RWPE2 (cell line): ENCODE results near the gene CREB3L1.

Experiments used
- ATAC-seq: fragments of 200-7000 bp; cut with Tn5 transposase; 3 replicates; pipeline ENCODE4 v1.9.1; 2021; ENCODE audit warnings: low read depth
- DNase-seq: peaks from one replicate; pipeline ENCODE4 v3.0.0-alpha.2; 2020; ENCODE audit warnings: low spot score
- H3K27ac ChIP-seq: fragments of 450-650 bp; 2 replicates; pipeline ENCODE4 v1.5.1; 2017; ENCODE audit warnings: mild to moderate bottlenecking; ENCODE audit not compliant: poor library complexity, severe bottlenecking
- H3K27me3 ChIP-seq: fragments of 250-450 bp; sonication (Bioruptor Pico); 2 replicates; pipeline ENCODE4 v1.5.1; 2021; ENCODE audit warnings: mild to moderate bottlenecking, moderate library complexity; ENCODE audit not compliant: insufficient read depth, poor library complexity, severe bottlenecking
- H3K36me3 ChIP-seq: fragments of 250-450 bp; sonication (Bioruptor Pico); 2 replicates; pipeline ENCODE4 v1.5.1; 2020; ENCODE audit warnings: low read depth, mild to moderate bottlenecking, moderate library complexity
- H3K4me1 ChIP-seq: fragments of 250-450 bp; sonication (Bioruptor Pico); 2 replicates; pipeline ENCODE4 v1.5.1; 2021; ENCODE audit warnings: mild to moderate bottlenecking, moderate library complexity; ENCODE audit not compliant: insufficient read depth, poor library complexity, severe bottlenecking
- H3K4me3 ChIP-seq: fragments of 250-450 bp; sonication (Bioruptor Pico); 2 replicates; pipeline ENCODE4 v1.5.1; 2021; ENCODE audit warnings: mild to moderate bottlenecking, moderate library complexity; ENCODE audit not compliant: severe bottlenecking
- H3K9me3 ChIP-seq: fragments of 250-450 bp; sonication (Bioruptor Pico); 2 replicates; pipeline ENCODE4 v1.5.1; 2021; ENCODE audit warnings: mild to moderate bottlenecking, moderate library complexity; ENCODE audit not compliant: severe bottlenecking
- TF ChIP-seq, protein P1 (sequence below): fragments of 450-650 bp; IDR thresholded peaks from one replicate; pipeline ENCODE4 v1.5.1; 2017; ENCODE audit warnings: mild to moderate bottlenecking, moderate library complexity; ENCODE audit not compliant: poor library complexity, severe bottlenecking

Gene CREB3L1

DNA sequence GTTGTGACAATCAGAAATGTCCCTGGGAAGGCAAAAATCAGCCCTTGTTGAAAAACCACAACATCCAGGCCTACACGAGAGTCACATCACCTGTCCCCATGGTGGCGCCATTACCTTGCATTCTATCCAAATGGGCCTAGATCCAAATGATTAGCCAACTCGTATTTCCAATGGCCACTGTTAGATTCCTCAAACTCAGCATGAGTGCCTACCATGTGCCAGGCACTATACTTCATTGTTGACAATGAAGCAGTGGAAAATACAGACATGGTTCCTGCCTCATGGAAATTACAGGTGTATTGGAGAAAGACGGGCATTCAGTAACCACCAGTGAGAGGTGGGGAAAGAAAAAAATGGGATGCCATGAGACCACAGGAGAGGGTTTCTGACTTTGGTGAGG is 29.8 kb upstream of the CREB3L1 start:
- Histone ChIP-seq H3K36me3 (no peaks in the 10 kb centered on the region), H3K27ac (peak overlapping the region; percentile 85), H3K4me3 (no peak overlapping the region), H3K9me3 (no peaks in the 10 kb centered on the region), H3K4me1 (peaks cover 19% of the 10 kb centered on the region), H3K27me3 (no peaks in the 10 kb centered on the region)
- DNase-seq = no peak
- TF ChIP-seq, protein P1, sequence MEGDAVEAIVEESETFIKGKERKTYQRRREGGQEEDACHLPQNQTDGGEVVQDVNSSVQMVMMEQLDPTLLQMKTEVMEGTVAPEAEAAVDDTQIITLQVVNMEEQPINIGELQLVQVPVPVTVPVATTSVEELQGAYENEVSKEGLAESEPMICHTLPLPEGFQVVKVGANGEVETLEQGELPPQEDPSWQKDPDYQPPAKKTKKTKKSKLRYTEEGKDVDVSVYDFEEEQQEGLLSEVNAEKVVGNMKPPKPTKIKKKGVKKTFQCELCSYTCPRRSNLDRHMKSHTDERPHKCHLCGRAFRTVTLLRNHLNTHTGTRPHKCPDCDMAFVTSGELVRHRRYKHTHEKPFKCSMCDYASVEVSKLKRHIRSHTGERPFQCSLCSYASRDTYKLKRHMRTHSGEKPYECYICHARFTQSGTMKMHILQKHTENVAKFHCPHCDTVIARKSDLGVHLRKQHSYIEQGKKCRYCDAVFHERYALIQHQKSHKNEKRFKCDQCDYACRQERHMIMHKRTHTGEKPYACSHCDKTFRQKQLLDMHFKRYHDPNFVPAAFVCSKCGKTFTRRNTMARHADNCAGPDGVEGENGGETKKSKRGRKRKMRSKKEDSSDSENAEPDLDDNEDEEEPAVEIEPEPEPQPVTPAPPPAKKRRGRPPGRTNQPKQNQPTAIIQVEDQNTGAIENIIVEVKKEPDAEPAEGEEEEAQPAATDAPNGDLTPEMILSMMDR = peak; percentile 51
- no peak for ATAC-seq

DNA sequence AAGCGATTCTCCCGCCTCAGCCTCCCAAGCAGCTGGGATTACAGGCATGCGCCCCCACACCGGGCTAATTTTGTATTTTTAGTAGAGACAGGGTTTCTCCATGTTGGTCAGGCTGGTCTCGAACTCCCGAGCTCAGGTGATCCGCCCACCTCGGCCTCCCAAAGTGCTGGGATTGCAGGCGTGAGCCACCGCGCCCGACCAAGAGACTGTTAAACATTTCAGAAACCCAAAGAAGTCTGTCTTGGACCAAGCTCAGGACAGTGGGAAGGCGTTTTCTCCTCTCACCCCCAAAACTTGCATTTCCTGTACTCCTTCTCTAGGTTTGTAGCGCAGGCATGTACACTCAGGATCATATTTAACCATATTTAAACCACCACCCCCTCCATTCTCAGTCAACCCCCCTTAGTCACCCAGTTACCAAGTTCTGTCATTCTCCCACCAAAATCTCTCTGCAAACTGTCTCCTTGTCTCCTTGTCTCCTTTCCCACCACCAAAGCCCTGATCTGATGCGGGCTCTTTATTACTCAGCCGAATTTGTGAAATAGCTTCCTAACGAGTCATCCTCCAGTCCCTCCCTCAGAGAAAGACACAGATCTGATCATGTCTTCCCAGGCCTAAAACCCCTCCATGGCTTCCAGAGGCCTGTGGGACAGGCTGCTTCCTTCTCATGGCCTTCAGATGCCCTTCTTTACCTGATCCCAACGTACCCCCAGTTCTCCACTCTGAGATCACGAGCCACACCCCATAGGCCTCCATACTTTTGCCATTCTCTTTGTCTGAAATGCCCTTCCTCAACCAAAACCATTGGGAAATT is 29.0 kb upstream of the CREB3L1 start:
- Histone ChIP-seq H3K4me3 (no peak overlapping the region), H3K4me1 (peaks cover 15% of the 10 kb centered on the region), H3K27me3 (no peaks in the 10 kb centered on the region), H3K27ac (peak overlapping the region; percentile 85), H3K9me3 (no peaks in the 10 kb centered on the region), H3K36me3 (no peaks in the 10 kb centered on the region)
- ATAC-seq (peak; percentile 95), DNase-seq (no peak)
- TF ChIP-seq, protein P1 = no peak

DNA sequence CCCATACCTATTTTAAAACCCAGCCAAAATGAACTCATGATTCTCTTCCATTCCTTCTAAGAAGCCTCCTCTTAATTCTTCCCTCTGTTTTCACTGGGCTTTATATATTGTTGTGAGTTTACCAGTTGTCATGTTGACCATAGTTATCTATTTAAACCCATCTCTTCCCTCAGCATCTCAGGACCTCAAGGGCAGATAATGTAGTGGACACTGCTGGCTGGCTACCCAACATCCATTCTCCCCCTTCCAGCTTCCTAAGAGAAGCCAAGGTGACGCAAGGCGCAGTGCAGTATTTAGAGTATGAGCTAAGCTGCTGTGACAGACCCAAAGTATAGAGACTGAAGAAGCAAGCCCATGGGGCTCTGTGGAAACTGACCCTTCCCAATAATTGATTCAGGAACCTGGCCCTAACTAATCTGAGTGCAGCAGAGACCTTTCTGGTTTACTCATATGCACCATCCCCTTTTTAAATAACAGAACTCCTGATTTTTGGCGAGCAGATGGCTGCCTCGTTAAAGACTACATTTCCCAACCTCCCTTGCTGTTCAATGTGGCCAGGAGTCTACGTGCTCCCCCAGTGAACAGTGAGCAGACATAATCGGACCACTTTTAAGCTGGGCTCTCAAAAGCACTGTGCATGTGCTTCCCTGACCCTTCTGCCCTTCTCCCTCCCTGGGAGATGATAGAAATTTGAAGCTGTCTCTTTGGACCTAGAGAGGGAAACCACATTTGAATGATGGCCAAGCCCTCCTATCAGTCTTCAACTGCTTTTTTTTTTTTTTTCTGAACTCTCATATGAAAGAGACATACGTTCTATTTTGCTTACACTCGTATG is 28.1 kb upstream of the CREB3L1 start:
- H3K9me3 ChIP-seq = no peaks in the 10 kb centered on the region
- H3K4me1 ChIP-seq = peaks cover 12% of the 10 kb centered on the region
- H3K4me3 ChIP-seq = no peak overlapping the region
- DNase-seq = no peak
- peak; percentile 3; the same call in 1 of the 3 replicates for ATAC-seq
- no peaks in the 10 kb centered on the region for H3K36me3 ChIP-seq
- H3K27ac ChIP-seq = peak overlapping the region; percentile 85
- H3K27me3 ChIP-seq = no peaks in the 10 kb centered on the region
- TF ChIP-seq, protein P1 = no peak

DNA sequence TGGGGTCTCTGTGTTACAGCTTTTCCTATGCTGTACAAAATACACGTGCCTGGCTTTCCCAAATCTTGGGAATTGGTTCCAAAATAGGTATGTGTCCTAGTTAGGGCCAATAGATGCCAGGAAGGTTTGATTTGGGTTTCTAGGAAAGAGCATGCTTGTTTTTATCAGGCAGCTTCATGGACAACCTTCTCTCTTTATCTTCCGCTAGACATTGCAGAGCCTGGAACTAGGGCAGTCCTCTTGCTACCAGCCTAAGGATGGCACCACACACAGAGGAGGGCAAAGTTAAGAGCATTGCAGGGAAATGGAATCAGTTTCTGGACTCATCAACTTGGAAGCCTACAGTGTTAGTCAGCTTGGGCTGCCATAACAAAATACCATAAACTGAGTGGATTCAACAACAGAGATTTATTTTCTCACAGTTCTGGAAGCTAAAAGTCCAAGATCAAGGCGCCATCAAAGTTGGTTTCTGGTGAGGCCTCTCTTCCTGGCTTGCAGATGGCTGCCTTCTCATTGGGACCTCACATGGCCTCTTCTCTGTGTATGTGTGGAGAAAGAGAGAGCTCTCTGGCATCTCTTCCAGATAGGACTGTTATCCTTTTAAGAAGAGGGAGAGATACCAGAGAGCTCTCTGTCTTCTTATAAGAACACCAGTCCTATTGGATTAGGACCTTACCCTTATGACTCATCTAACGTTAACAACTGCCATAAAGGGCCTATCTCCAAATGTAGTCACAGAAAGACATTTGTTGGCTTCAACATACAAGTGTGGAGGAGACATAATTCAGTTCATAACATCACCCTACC is 27.3 kb upstream of the CREB3L1 start:
- Histone ChIP-seq H3K4me1 (peaks cover 12% of the 10 kb centered on the region), H3K27me3 (no peaks in the 10 kb centered on the region), H3K9me3 (no peaks in the 10 kb centered on the region), H3K36me3 (no peaks in the 10 kb centered on the region), H3K4me3 (no peak overlapping the region), H3K27ac (no peak overlapping the region)
- DNase-seq (no peak), ATAC-seq (no peak)
- TF ChIP-seq, protein P1 = no peak
